EL (cell line): ENCODE measurements around the gene GSTO2.

Source experiments
- DNase-seq: peaks from one replicate; pipeline ENCODE4 v3.0.0-alpha.2; 2016

GSTO2 gene

GRCh38 chr10:104327745-104328645 lies 59.0 kb downstream of the GSTO2 start:
- peak; percentile 91 for DNase-seq

GRCh38 chr10:104328646-104328895 lies 59.6 kb downstream of the GSTO2 start:
- no peak for DNase-seq

DNA sequence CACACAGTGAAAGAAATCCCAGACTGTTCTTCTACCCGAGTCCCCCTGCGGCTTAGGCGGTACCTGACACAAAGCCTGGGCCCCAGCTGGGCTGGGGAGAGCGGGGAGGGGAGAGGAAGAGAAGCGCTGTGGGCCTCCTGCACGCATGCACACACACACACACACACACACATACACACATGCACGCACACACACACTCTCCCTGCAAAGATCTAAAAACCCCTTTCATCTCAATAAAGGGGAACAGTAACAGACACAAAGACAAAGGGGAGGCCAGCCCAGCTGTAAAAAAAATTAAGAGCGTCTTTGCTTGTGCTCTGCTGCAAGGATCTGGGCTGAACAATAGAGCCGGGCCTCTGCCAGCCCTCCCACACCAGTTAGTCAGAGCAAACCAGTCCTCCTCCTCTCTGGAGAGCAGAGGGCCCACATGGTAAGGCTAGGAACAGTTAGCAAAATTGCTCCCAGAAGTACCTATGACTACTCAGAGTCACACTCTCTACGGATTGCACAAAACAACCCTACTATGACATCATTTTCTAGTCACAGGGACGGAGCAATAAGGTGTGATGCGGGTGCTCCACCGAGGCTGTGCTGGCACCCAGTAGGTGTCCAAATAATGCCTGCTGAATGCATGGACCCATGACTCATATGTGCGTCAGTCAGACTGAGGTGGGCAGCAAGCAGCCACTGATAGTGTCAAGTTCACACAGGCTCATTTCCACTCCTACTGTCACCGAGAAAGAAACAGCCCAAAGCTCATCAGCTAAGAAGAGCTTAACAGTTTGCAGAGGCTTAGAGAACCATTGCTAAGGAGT lies 60.1 kb downstream of the GSTO2 start:
- peak; percentile 90 for DNase-seq

DNA sequence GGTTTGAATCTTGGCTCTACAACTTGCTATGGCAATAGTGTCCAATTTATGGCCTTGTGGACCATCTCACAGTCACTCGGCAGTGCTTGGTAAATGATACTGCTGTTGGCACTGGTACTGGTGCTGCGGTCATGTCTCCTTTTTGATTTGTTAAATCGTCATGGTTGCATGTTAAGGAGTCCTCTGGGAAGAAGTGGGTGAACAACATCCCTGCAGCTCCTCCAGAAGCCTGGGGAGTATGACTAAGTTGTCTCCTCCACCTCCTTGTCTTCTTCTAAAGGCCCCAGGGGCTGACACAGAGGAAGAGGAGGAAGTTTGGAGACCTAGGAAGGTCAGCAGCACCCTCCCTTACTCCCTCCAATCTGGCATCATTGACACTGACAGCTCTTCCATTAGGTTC lies 60.8 kb downstream of the GSTO2 start:
- DNase-seq: peak; percentile 86

- peak; percentile 77 for DNase-seq
These were observed 61.5 kb downstream of the GSTO2 start for GRCh38 chr10:104330168-104331110.

GRCh38 chr10:104331208-104331838 lies 62.3 kb downstream of the GSTO2 start:
- peak; percentile 69 for DNase-seq

DNA sequence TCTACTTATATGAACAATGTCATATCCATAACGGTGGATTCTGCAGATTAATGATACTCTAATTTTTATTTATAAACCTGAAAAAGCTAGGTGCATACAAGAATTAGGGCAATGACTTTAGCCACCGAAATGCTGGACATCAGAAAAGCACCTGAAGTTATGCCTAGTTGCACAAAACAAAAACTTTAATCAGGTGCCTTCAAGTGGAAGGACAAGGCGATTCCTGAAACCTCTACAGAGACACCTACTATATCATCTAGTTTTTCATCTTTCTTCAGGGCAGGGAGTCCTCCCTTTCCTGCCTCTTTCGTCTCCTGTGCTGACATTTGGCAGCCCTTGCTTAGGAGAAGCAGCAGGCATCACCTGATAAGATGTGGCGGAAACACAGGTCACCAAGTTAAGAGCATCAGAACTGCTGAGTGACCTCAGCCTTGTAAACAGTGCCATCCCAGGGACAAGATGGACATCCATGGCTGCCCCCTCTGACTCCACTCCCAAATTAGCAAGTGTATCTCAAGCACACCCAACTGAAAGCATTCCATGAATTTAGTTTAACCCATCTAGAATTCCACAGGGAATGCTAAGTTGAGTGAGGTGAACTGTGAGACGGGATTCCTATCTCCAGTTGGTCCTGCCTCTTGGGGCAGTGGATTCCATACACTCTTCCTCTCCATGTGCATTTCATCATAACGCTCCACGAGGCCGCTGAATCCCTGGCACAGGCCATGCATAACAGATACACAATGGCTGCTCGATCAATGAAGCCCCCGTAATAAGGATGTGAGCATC lies 63.5 kb downstream of the GSTO2 start:
- DNase-seq: peak; percentile 23

GRCh38 chr10:104333032-104333727 lies 64.2 kb downstream of the GSTO2 start:
- DNase-seq: no peak

GRCh38 chr10:104333728-104334373 lies 64.9 kb downstream of the GSTO2 start:
- DNase-seq: no peak

GRCh38 chr10:104334561-104334960 lies 65.6 kb downstream of the GSTO2 start:
- no peak for DNase-seq

DNA sequence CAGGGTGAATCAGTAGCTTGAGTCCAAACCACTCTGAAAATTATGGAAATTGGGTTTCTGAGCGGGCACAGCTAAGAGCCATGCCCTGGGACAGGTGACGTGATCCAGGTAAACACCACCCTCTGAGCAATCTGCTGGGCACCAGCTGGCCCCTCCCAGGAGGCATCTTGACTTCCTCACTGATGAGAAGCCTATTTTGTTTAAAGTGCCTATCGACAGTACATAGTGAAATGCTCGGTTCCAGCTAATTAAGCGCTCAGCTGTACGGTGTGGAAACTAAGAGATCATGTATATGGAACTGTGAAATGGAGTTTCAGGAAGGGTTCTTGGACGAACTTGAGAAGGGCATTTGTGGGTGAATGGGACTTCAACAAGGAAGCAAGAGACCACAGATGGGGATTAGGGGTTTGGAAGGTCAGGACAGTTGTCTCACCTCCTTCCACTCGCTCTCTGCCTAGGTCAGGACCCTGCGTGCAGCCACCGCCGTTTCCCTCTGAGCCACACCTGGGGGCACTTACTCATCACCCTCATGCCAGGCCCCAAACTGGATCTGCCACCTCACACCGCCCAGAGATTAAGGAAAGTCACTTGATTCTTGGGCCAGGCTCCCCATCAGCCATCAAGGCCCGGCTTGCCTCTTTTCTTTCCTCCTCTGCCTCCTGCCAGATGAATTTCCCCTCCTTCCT lies 66.1 kb downstream of the GSTO2 start:
- DNase-seq: no peak

DNA sequence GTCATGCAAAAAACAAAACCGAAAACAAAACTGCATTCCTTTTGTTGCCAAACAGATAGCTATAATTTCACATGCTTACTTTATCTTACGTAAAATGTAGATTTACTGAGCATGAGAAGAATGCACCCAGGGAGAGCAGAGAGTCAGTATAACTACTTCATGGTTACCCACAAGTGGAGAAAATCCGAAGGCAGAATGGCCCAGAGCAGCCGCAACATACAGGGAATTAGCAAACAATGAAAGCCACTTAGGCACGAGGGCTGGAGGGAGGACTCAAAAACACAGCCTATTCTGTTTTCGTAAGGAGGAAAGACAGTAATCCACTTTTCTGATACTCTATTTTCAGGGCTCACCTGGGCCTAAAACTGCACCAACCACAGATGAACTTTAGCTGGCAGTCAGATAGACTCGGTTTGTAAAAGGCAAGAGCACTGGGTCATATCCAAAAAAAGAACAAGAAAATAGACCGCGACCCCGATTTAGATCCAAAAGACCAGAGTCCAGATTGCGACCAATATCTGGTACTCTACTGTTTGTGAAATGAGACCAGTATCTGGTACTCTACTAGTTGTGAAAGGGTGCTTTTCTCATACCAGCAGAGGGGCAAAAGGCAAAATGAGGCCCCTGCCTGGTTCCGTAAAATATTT lies 68.0 kb downstream of the GSTO2 start:
- DNase-seq: peak; percentile 53

- peak; percentile 49 for DNase-seq
These were observed 68.6 kb downstream of the GSTO2 start for GRCh38 chr10:104337521-104337984.

- peak; percentile 88 for DNase-seq
These were observed 69.2 kb downstream of the GSTO2 start, which contains the start of gene ITPRIP for GRCh38 chr10:104337985-104338735. Gene ITPRIP (minus strand): TSS chr10:104338465. CDS start chr10:104316051, 22,414 bp downstream.

DNA sequence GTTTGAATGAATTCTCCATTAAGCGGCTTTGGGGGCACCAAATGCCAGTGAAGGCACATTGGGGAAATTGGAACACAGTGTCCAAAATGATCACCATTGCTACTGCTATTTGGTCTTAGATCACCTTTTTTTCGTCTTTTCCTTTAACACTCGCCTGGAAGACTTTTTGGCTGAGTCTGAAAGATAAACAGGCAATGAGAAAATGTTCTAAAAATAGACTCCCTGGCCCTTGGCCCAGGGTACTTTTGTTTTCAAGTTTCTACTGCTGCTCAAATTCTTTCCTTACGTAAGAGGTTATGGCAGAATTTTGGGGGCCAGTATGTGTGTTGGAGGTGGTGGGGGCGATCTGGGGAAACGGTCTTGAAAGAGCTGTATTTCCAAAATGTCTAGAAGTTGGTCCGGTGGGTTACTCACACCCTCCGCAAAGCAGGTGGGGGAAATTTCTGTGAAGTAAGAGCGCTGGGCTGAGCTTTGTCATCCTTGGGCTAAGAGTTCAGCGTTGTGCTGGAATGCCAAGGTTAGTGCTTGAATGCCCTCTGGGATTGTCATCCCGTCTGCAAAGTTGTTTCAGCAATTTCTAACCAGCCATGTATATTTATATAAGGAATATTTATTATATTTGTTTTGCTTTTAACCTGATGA lies 70.6 kb downstream of the GSTO2 start:
- DNase-seq: peak; percentile 71

- no peak for DNase-seq
These were observed 71.1 kb downstream of the GSTO2 start for GRCh38 chr10:104340111-104340526.

- no peak for DNase-seq
These were observed 71.7 kb downstream of the GSTO2 start for GRCh38 chr10:104340641-104341040.

GRCh38 chr10:104342941-104343411 lies 74.0 kb downstream of the GSTO2 start:
- peak; percentile 52 for DNase-seq
